ENCODE measurements around the gene TSHZ2.

DNA sequence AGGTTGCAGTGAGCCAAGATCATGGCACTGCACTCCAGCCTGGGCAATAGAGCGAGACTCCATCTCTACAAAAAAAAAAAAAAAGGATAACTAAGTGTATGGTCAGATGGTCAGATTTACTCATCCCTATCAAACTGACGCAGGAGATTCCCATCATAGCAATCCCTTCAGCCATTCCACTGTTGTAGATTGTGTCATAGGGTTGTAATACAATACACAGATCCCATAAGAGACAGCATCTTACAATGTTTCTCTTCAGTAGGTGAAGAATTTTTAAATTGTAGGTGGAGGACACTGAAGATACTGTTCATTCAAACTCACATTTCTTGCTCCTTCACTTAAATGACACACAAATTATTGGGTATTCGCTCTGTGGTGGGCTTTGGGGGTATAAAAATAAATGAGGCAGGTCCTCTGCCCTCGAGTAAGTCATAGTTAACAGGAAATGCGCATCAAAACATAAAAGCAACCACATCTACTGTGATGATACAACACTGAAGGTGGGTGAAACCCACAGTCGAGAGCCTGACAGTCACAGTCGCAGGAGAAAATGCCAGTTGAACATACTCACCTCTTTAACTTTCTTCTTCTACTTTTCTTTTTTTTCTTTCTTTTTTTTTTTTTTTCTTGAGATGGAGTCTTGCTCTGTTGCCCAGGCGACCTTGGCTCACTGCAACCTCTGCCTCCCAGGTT lies 416.0 kb downstream of the TSHZ2 start:
- TF ChIP-seq, protein P1, sequence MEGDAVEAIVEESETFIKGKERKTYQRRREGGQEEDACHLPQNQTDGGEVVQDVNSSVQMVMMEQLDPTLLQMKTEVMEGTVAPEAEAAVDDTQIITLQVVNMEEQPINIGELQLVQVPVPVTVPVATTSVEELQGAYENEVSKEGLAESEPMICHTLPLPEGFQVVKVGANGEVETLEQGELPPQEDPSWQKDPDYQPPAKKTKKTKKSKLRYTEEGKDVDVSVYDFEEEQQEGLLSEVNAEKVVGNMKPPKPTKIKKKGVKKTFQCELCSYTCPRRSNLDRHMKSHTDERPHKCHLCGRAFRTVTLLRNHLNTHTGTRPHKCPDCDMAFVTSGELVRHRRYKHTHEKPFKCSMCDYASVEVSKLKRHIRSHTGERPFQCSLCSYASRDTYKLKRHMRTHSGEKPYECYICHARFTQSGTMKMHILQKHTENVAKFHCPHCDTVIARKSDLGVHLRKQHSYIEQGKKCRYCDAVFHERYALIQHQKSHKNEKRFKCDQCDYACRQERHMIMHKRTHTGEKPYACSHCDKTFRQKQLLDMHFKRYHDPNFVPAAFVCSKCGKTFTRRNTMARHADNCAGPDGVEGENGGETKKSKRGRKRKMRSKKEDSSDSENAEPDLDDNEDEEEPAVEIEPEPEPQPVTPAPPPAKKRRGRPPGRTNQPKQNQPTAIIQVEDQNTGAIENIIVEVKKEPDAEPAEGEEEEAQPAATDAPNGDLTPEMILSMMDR (IDR thresholded peaks at IDR 0.05): no peak
- no peak for TF ChIP-seq POLR2A (IDR thresholded peaks at IDR 0.05)

Measured in heart left ventricle (tissue), 13 donors.